Muscle of arm (tissue), 12 donors: ENCODE results near the gene GLIS1. TPM values are rescaled to one million over a fixed set of nuclear protein-coding genes. Genes with fewer than 3 reads are reported as not detected.

Experiments used
- DNase-seq: peaks from one replicate; pipeline ENCODE4 v3.0.0-alpha.2; 2013
- polyA plus RNA-seq, 12 donors: library from polyadenylated mRNA; unstranded; fragments of 120-200 nt; gene quantifications; one replicate each; pipeline ENCODE4 v1.2.1, GENCODE V29; 2013; ENCODE audit not compliant: insufficient read length in 12 of 12

GLIS1 gene
- polyA plus RNA-seq, 12 donors, result 0.11 to 5.8 (median 1.3) TPM; not detected in 8

DNA sequence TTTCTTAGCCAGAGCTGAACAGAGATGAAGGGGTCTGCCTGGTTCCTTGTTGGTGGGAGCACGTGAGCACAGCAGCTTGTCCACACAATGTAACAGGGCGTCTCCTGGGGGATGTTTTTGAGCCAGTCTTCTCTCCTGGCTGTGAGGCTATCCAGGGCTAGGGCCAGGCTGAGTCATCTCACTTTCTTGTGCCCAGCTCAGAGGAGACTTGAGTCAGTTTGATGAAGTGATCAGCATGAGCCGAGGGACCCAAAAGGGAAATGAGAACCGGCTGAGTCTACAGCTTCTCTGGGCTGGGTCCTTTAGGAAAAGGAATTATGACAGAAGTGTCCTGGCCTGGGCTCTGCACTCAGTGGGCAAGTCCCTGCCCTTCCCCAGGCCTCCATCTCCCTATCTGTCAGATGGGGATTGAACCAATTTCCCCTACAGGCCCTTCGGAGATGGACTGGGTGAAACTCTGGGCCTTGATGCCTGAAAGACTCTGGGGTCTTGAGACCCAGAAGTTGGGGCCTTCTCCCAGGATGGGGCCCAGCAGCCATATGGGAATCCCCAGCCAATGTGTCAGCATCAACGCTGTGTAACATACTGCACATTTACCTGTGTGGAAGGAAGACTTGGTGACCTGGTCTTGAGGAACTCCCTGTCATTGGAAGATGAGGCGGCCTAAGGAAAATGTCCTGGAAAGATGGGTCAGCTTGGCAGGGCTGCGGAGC lies 243.2 kb downstream of the GLIS1 start:
- no peak for DNase-seq

DNA sequence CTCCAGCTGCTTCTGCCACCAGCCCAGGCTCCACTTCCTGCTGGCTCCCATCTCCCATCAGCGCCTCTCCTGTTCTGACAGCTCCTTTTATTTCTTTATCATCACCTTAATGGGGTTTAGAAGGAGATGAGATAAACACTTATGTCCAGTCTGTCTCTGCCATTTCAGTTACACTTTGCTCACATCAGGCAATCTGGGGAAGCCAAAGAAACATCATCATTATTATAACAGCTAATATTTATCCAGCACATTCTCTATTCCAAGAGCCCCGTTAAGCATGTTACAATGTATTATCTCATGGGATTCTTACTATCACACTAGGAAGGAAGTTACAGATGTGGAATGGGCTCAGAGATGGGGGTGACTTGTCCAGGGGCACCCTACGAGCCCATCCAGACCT lies 248.6 kb downstream of the GLIS1 start:
- no peak for DNase-seq

DNA sequence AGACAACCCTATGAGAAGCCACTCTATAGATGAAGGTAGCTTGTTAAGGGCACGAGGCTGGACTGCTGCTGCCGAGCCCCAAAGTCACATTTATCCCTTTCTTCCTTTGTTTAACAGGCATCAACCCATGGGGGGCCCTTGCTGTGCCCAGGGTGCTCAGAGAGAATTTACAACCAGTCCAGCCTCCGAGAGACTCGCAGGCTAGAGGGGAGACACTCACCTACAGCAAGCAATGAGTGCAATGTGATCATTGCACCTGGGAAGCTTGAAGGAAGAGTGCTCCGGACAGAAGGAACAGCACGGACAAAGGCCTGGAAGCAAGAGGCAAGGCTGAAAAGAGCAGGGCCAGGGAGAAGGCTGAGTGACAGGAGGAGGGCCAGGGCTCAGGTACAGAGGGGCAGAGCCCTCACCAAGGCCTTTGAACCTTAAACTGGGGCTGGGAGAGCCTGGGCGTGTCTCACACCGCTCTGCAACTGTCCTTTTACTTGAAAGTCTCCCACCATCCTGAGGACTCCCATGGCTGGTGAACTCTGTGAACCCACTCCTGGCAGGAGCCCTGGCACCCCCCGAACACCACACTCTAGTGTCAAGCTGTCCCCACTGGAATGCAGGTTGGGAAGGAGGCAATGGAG lies 252.5 kb downstream of the GLIS1 start:
- no peak for DNase-seq

DNA sequence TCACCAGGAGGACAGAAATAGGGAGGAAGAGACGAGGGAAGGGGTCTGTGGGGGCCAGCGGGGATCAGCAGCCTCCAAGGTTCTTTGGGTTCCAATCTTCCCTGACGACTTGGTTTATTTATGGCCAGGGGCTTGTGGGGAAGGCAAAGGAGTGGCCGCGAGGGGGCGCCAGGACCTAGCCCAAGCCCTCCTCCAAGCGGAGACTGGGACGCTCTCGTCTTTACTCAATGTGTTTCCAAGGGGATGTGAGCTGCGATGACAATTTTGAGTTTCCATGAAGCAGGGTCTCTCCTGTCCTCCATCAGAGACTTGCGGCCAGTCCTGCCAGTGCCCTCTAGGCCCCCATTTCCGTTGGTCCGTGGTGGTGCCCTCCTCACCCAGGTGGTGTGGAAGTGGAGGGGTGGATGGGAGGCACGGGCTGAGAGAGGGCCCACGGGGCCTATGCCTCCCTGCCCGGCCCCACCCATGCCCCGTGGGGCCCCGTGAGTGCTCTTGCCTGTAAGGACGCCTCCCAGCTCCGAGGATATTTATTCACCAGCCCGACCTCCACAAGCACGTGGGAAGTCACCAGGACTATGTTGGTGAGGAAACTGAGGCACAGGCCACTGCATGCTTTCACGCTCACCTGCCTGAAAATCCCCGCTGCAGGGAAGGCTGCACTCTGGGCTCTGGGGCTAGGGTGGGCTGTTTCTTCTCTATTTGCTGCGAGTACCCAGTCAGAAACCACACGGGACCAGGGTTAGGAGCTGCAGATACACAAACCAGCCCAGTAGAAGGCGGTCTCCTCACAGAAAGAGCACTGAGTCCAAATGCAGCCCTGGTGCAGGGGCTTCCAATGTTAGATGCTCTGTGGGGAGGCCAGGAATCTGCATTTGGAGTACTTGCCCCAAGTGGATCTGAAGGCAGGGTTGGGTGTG lies 253.2 kb downstream of the GLIS1 start:
- DNase-seq, result peak; percentile 84

DNA sequence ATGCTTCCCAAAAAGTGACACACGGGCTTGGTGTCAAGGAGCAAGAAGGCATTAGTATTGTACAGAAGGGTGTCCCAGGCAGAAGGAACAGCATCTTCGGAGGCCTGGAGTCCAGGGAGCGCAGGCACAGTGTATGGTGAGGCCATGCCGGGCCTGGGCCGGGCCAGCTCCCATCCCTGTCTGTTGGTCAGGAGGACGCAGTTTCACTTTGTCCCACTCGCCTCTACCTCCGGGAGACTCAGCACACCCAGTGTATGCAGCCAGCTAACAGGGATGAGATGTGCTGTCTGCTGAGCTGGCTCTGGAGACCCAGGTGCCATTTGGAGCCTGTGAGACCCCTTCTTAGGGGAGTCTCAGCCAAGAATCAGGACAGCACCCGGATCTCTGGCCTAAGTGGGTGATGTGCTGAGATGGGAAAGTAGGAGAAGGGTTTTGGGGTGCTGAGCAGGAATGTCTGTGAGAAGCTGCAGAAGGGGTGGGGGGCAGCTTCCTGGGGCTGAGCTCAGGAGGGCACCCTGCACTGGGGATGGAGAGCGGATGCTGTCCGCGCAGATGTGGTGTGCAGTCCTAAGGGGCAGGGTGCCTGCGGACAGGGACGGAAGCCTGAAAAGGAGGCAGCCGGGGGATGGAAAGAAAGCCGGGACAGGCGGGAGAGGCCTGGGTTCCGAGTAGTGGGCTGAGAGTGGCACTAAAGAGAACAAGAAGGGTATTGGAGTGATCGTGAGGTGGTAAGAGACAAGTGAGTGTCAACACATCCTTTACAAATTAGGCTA lies 254.1 kb downstream of the GLIS1 start:
- no peak for DNase-seq

DNA sequence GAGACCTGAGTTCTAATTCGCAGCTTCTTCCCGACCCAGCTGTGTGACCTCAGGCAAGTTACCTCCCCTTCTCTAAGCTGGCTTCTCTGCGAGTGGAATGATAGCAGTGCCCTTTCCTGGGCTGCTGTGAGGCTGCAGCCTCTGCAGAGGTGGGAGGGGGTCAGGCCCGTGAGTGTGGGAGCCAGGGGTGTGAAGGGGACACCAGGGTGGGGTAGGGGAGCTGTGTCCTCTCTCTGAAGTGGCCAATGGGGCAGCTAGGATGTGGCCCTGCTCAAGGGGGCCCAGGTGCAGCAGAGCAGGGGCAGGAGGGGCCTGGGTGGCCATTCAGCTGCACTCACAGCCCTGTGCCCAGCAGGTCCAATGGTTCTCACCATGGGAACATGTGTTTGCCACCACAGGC lies 255.3 kb downstream of the GLIS1 start:
- no peak for DNase-seq

DNA sequence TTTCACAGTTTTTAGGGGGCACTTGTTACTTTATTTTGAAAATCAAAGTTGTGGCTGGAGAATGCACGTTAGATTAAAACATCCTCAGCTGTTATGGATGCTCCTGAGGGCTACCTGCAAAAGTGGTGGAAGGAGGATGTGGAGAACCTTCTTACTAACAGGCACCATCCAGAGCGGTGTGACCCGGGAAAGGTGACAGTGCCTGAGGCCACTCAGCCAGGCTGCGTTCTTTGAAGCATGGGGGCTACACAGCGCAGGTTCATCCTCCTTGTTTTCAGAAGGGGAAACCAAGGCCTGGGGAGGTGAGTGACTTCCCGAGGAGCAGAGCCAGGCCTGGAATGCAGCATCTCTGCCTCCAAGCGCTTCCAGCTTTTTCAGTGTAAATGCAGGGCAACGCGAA lies 255.8 kb downstream of the GLIS1 start:
- no peak for DNase-seq

DNA sequence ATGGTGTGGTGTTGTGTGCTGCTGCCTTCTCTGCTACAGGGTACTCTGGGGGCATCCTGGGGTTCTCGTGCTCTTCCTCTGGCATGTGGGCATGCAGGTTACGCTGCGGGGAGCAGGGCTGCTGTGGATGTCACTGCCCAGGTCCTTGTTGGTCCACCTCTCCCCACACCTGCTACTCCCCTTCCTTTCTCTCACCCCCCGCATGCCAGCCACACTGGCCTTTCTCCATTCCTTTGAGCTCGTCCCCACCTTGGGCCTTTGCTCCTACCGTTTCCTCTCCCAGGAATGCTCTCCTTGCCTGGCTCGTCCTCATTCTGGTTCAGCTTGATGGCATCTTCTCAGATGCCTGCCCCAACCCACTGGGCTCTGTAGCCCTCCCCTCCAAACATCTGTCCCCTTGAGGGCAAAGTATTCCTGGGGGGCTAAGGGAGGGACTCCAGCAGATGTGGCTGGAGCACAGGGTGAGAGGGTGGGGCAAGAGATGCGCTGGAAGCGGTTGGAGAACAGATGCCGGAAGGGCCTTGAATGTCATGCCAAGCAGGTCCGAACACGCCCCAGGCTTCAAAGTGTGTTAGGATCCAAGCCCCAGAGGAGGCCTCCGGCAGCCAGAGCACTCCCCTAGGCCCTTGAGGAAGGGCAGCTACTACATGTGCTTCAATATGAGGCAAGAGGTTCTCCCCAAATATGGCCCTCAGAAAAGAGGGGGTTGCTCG lies 256.4 kb downstream of the GLIS1 start:
- no peak for DNase-seq

DNA sequence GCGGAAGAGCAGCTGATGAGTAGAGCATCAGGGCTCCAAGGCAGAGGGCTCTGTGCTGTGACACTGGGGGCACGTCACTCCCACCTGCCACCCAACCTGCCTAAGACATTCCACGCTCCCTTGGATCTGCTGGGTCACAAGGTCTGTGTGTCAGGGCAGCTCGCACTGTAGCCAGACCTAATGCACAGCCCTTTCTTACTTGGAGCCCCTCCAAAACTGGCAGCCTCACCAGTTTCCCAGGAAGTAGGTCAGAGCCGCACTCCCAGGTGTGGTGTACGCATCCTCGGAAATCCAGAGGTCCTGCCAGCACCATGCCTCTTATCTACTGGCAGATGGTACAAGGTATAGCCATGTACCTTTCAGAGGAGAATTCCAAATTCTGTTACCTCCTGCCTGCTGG lies 257.5 kb downstream of the GLIS1 start:
- DNase-seq, result no peak

DNA sequence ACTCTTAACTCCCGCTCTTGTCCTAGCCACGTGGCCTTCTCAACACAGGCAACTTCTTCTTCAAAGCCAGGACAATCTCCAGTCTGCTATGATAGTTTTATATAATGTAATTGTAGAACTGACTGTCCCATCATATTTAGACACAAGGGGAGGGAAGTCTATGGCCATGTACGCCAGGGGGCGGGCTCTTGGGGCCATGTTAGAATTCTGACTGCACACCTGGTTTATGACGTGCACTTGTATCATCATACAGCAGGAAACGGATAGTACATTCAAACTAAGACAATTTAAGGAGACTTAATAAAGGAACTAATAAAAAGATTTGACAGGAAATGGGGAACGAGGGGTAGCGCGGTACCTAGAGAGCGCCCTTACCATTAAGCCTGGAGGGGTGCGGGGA lies 258.3 kb downstream of the GLIS1 start:
- DNase-seq, result no peak

DNA sequence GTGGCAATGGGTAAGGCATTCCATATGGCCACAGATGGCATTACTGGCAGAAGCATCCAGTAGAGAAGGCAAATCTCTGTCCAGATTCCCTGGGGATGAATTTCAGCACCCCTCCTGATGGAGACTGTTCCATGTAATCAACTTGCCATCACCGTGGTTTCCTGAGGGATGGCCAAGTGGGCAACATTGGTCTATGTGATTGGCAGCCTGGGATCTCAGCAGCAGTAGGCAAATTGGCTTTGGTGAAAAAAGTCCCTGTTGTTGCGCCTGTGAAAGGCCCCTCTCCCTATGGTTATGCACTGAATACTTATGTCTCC lies 260.5 kb downstream of the GLIS1 start:
- no peak for DNase-seq

DNA sequence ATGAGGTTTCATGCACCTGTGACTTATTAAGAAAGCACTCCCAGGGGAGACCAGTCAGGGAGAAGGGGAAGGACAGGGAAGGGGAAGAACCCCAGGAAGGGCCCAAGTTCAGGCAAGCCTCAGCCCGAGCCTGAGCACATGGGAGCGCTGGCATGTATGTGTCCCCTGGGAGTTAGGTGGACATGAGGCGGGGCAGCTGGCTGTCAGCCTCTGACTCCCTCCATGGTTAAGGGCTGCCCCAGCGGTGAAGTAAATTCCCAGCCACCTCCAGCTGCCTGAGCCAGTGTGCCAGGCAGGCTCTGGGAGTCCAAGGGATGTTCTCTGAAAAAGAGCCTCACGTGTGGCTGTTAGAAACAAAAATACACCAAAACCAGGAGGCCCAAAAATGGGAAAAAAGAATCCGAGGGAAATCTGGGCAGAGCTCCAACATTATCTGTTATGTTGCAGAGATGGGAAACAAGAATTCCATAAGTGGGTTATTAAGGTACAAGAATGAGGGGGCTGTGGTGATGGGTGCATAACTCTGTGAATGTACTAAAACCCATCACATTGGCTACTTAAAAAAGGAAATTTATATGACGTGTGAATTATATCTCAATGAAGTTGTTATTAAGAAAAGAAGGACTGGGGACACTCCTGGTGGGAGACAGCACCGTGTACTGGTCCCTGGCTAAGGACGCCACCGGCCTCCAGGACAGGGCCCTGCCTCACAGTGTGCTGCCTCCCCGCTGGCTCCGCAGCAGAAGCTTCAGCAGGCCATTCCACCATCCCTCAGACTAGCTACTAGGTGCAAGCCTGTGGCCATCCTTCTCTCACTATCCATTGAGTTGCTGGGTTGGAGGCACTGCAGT lies 261.1 kb downstream of the GLIS1 start:
- no peak for DNase-seq

DNA sequence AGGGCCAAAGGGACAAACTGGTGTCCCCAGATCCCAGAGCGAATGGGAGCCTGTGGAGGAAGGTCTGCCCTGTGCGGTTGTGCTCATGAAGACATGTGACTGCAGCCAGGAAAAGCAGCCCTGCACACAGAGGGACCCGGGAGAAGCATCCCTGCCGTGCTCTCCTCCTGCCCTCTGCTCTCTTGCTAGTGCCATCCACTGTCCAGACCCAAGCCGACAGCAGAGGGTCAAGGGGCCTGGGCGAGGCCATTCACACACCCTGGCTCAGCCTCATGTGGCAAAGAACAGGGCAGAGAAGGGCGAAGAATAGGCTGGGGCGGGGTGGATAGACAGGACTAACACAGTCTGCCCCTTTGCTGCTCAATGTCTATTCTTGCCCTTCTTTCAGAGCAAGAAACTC lies 262.4 kb downstream of the GLIS1 start:
- no peak for DNase-seq

DNA sequence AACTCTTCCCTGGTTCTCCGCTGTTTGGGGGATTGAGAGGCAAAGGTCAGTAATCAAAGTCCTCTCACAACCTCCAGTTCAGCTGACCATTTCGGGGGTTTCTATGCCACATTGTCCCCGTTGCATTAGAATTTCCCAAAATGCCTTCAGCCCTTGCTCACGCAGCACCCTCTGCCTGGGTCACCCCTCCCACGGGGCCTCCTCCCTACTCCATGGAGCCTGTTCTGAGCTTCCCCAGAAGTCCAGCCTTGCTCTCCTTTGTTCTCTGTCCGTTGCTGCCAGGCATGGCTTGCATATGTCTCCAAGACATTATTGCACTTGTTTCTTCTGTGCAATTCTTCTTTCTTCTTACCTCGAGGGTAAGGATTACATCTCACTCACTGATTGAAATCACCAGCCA lies 263.3 kb downstream of the GLIS1 start:
- DNase-seq, result no peak

DNA sequence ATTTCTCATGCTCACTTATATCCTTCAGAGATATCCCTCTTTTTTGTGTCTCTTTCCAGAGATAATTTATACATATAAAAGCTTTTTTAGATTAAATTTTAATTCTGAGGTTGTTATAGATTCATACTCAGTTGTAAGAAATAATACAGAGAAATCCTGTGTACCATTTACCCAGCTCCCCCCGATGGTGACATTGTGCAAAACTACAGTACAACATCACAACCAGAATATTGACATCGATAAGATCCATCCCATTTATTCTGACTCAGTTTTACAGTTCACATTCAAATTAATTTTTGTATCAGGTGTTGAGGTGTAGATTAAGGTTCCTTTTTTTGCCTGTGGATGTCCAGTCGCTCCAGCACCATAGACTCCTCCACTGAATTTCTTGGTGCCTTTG lies 265.5 kb downstream of the GLIS1 start:
- no peak for DNase-seq

DNA sequence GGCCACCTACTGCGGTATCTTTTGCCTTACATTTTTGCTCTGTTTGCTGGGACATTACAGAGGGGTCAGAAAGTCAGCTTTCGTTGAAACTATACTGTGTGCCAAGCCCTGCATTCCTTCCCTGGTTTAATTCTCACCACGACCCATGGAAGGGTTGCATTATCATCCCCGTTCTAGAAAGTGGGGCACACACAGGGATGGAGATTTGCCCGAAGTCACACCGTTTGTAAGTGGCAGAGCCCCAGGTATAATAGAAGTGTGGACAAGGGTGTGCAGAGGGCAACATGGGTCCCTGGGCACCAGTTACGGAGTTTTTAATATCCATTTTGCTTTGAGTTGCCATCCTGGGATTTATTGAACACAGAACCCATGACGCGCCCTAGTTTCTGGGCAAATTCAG lies 268.0 kb downstream of the GLIS1 start:
- DNase-seq, result no peak

DNA sequence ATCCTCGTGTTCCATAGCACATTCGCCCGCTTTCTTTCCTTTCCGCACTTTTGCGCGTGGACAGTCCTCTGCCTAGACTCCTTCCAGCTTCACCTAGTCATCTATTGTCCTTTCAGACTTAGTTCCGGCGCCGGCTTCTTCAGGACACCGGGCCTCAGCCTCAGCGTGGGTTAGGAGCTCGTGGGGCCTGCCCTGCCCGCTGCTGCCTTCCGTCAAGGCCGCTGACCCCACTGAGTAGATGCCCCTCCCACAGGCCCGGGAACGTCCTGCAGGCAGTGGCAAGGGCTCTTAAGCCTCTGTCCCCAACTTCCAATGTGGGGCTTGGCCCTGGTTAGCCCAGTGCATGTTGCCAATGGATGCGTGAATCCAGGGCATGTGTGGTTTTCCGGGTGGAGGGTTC lies 268.4 kb downstream of the GLIS1 start:
- DNase-seq, result no peak

DNA sequence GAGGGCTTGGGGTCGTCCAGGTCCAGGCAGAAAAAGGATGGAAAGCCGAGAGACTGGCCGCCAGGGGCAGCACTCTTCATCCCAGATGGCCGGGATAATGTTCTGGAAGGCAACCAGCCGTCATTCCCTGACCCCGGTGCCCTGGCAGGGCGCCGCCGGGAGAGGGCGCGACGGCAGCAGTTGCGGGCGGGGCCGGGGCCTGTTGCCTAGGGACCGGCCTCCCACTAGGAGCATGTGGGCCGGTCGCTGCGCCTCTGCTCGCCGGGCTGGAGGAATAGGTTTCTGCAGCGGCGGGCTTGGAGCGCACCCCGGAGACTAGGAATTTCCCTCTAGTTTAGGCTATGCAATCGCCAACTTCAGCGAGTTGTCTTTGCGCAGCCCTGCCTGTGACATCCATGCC lies 268.8 kb downstream of the GLIS1 start:
- DNase-seq, result peak; percentile 42

DNA sequence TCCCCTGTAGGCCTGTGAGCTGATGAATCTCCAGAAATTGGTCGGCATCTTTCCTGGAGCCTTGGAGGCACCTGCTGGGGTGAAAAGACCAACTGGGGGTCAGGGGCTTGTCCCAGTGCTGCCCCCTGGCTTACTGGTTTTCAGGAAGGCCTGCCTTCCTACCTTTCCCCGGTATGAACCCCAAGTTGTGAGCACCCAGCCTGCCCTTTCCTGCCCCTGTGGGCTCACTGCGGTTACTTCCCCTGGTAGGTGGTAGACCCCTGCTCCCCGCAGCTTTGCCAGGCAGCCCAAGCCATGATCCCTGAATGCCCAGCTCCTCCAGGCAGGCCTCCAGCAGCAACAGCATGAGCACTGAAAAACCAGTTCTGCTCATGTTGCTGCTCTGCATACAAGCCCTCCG lies 269.6 kb downstream of the GLIS1 start:
- DNase-seq, result no peak

DNA sequence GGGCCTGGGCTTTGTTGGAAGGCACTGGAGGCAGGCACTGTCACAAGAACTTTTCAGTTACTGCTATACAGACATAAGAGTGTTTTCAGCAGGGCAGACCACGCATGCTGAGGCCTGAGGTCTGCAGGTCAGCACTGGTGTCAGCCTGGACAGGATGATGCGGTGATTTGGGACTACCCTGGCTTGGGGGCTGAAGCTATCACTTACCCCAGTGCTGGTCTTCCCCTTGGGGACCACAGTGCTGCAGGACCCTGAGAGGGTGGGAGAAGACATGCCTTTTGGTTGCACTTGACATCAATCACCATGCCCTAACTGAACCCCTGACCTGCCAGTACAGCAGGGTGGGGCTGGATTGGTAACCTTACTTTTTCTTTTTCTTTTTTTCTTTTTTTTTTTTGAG lies 270.6 kb downstream of the GLIS1 start:
- DNase-seq, result no peak

DNA sequence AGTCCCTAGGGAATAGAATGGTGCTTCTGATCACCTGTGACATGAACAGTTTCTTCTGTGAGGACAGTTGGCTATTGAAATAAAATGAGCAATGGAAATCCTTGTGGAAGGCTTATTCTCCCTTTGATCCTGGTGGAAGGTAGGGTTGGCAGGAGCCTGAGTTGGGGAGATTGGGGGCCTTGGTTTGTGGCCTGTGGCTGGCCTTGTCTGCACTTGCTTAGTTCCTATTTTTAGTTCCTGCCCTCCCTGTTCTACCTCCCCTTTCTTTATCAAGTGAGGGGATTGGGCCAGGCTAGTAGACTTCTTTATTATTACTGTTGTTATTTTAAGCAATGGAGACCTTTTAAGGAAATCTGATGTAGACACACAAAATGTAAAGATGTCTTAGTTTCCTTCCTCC lies 271.6 kb downstream of the GLIS1 start:
- no peak for DNase-seq
